Fibroblast of gingiva (primary cell): ENCODE results near the gene TSPAN16.
A peak's percentile ranks its signal among the peaks of the same experiment; 100 is the strongest.
"Not testable (repeated sequence)": the region's sequence is repeated elsewhere in the genome, so short reads cannot be mapped to it uniquely, and the experiment has no call there.

Source experiments
- DNase-seq: peaks from one replicate; pipeline ENCODE4 v3.0.0-alpha.2; 2011; ENCODE audit warnings: low read depth

Gene TSPAN16

GRCh38 chr19:11345122-11345803, 49.3 kb downstream of the TSPAN16 start:
- no peak for DNase-seq

GRCh38 chr19:11346104-11346940, 50.4 kb downstream of the TSPAN16 start, which contains the start of the genes CCDC159 and TMEM205:
TSS of gene CCDC159 (plus strand) at chr19:11346519. CDS start at chr19:11346607, 88 bp downstream.
TSS of gene TMEM205 (minus strand) at chr19:11346268. CDS start at chr19:11345619, 649 bp downstream.
- DNase-seq, result peak; percentile 99

GRCh38 chr19:11347546-11348039, 51.6 kb downstream of the TSPAN16 start:
- no peak for DNase-seq

GRCh38 chr19:11349171-11349570, 53.2 kb downstream of the TSPAN16 start:
- no peak for DNase-seq

- not testable (repeated sequence) for DNase-seq
Observed at GRCh38 chr19:11354102-11354501, 58.1 kb downstream of the TSPAN16 start.

GRCh38 chr19:11355160-11356073, 59.5 kb downstream of the TSPAN16 start, which contains the start of gene PLPPR2:
TSS of gene PLPPR2 (plus strand) at chr19:11355432. CDS start at chr19:11357674, 2,242 bp downstream.
- DNase-seq, result peak; percentile 82

GRCh38 chr19:11356074-11356397, 60.1 kb downstream of the TSPAN16 start:
- no peak for DNase-seq

GRCh38 chr19:11356676-11357550, 61.0 kb downstream of the TSPAN16 start:
- no peak for DNase-seq

- DNase-seq, result no peak
Observed at GRCh38 chr19:11359421-11359820, 63.5 kb downstream of the TSPAN16 start.

GRCh38 chr19:11361037-11361770, 65.2 kb downstream of the TSPAN16 start:
- no peak for DNase-seq

GRCh38 chr19:11361771-11362731, 66.1 kb downstream of the TSPAN16 start:
- no peak for DNase-seq

GRCh38 chr19:11363881-11364280, 67.9 kb downstream of the TSPAN16 start:
- DNase-seq, result no peak

GRCh38 chr19:11364296-11364904, 68.4 kb downstream of the TSPAN16 start:
- DNase-seq, result no peak

GRCh38 chr19:11364935-11365334, 69.0 kb downstream of the TSPAN16 start:
- no peak for DNase-seq
